Stomach smooth muscle (tissue), 2 donors: ENCODE data around the gene ARHGAP26.

Experiments
- H3K27ac ChIP-seq: one replicate; pipeline ENCODE4 v1.7.0; 2013; ENCODE audit warnings: mild to moderate bottlenecking, low read length, inconsistent platforms
- H3K27me3 ChIP-seq, 2 donors: one replicate each; pipeline ENCODE4 v1.7.0; 2013; ENCODE audit warnings: low read length in 2 of 2; ENCODE audit not compliant: insufficient read depth in 2 of 2, control insufficient read depth in 1 of 2
- H3K36me3 ChIP-seq, 2 donors: one replicate each; pipeline ENCODE4 v1.7.0; 2013; ENCODE audit warnings: low read length in 2 of 2; ENCODE audit not compliant: control insufficient read depth in 2 of 2, insufficient read depth in 2 of 2
- H3K4me1 ChIP-seq: one replicate; pipeline ENCODE4 v1.7.0; 2013; ENCODE audit warnings: low read length; ENCODE audit not compliant: control insufficient read depth, insufficient read depth
- H3K4me3 ChIP-seq, 2 donors: one replicate each; pipeline ENCODE4 v1.7.0; 2013; ENCODE audit warnings: low read length in 2 of 2
- H3K9ac ChIP-seq, 2 donors: one replicate each; pipeline ENCODE4 v1.7.0; 2013; ENCODE audit warnings: low read length in 2 of 2, mild to moderate bottlenecking in 1 of 2
- H3K9me3 ChIP-seq, 2 donors: one replicate each; pipeline ENCODE4 v1.7.0; 2013; ENCODE audit warnings: low read length in 2 of 2; ENCODE audit not compliant: control insufficient read depth in 2 of 2
- donor health status: healthy.
- donor health status: Pancreatic carcinoma.

ARHGAP26 gene

GRCh38 chr5:143258559-143259253 lies 488.5 kb downstream of the ARHGAP26 start:
- no peak overlapping the region for H3K4me3 ChIP-seq
- H3K9ac ChIP-seq, result no peak overlapping the region
- H3K36me3 ChIP-seq, result no peaks in the 10 kb centered on the region
- H3K4me1 ChIP-seq, result no peaks in the 10 kb centered on the region
- no peaks in the 10 kb centered on the region for H3K9me3 ChIP-seq
- H3K27ac ChIP-seq, result no peak overlapping the region
- no peaks in the 10 kb centered on the region for H3K27me3 ChIP-seq

- H3K9ac ChIP-seq, result no peak overlapping the region
- H3K4me3 ChIP-seq, result no peak overlapping the region
- no peaks in the 10 kb centered on the region for H3K36me3 ChIP-seq
- no peaks in the 10 kb centered on the region for H3K27me3 ChIP-seq
- no peaks in the 10 kb centered on the region for H3K9me3 ChIP-seq
- H3K27ac ChIP-seq, result no peak overlapping the region
- H3K4me1 ChIP-seq, result no peaks in the 10 kb centered on the region
These were observed 489.1 kb downstream of the ARHGAP26 start for GRCh38 chr5:143259254-143259605.

- H3K36me3 ChIP-seq, result no peaks in the 10 kb centered on the region
- H3K9me3 ChIP-seq, result no peaks in the 10 kb centered on the region
- H3K27ac ChIP-seq, result no peak overlapping the region
- H3K4me1 ChIP-seq, result no peaks in the 10 kb centered on the region
- no peaks in the 10 kb centered on the region for H3K27me3 ChIP-seq
- no peak overlapping the region for H3K4me3 ChIP-seq
- no peak overlapping the region for H3K9ac ChIP-seq
These were observed 491.7 kb downstream of the ARHGAP26 start for GRCh38 chr5:143261748-143262392.

- Histone ChIP-seq H3K36me3 (no peaks in the 10 kb centered on the region), H3K9me3 (no peaks in the 10 kb centered on the region), H3K27ac (no peak overlapping the region), H3K9ac (no peak overlapping the region), H3K4me3 (no peak overlapping the region), H3K27me3 (no peaks in the 10 kb centered on the region), H3K4me1 (no peaks in the 10 kb centered on the region)
These were observed 492.4 kb downstream of the ARHGAP26 start for GRCh38 chr5:143262393-143263174.

GRCh38 chr5:143263272-143263810 lies 493.2 kb downstream of the ARHGAP26 start:
- Histone ChIP-seq H3K9me3 (no peaks in the 10 kb centered on the region), H3K27ac (no peak overlapping the region), H3K4me3 (no peak overlapping the region), H3K36me3 (no peaks in the 10 kb centered on the region), H3K27me3 (no peaks in the 10 kb centered on the region), H3K4me1 (no peaks in the 10 kb centered on the region), H3K9ac (no peak overlapping the region)

- Histone ChIP-seq H3K9me3 (no peaks in the 10 kb centered on the region), H3K4me3 (no peak overlapping the region)
These were observed 495.8 kb downstream of the ARHGAP26 start for GRCh38 chr5:143265995-143266394.

GRCh38 chr5:143267186-143267585 lies 497.0 kb downstream of the ARHGAP26 start:
- H3K27me3 ChIP-seq, result no peaks in the 10 kb centered on the region
- no peaks in the 10 kb centered on the region for H3K4me1 ChIP-seq
- no peaks in the 10 kb centered on the region for H3K36me3 ChIP-seq
- H3K9ac ChIP-seq, result no peak overlapping the region
- no peaks in the 10 kb centered on the region for H3K9me3 ChIP-seq
- H3K27ac ChIP-seq, result no peak overlapping the region
- no peak overlapping the region for H3K4me3 ChIP-seq

More at GRCh38 chr5:143265995-143266394, 495.8 kb downstream of the ARHGAP26 start:
- no peaks in the 10 kb centered on the region for H3K27me3 ChIP-seq
- H3K36me3 ChIP-seq, result no peaks in the 10 kb centered on the region
- no peaks in the 10 kb centered on the region for H3K4me1 ChIP-seq
- no peak overlapping the region for H3K9ac ChIP-seq
- H3K27ac ChIP-seq, result no peak overlapping the region

GRCh38 chr5:143268388-143268787 lies 498.2 kb downstream of the ARHGAP26 start:
- no peak overlapping the region for H3K9ac ChIP-seq

GRCh38 chr5:143271431-143271830 lies 501.3 kb downstream of the ARHGAP26 start:
- H3K9ac ChIP-seq, result no peak overlapping the region
- no peaks in the 10 kb centered on the region for H3K36me3 ChIP-seq

More at GRCh38 chr5:143268388-143268787, 498.2 kb downstream of the ARHGAP26 start:
- H3K27ac ChIP-seq, result no peak overlapping the region
- no peaks in the 10 kb centered on the region for H3K36me3 ChIP-seq
- H3K9me3 ChIP-seq, result no peaks in the 10 kb centered on the region
- H3K4me3 ChIP-seq, result no peak overlapping the region
- no peaks in the 10 kb centered on the region for H3K4me1 ChIP-seq
- no peaks in the 10 kb centered on the region for H3K27me3 ChIP-seq

GRCh38 chr5:143274952-143275351 lies 504.8 kb downstream of the ARHGAP26 start:
- H3K4me1 ChIP-seq, result no peaks in the 10 kb centered on the region
- no peak overlapping the region for H3K4me3 ChIP-seq
- no peak overlapping the region for H3K9ac ChIP-seq
- no peaks in the 10 kb centered on the region for H3K27me3 ChIP-seq
- H3K27ac ChIP-seq, result no peak overlapping the region
- H3K9me3 ChIP-seq, result no peaks in the 10 kb centered on the region
- H3K36me3 ChIP-seq, result no peaks in the 10 kb centered on the region

More at GRCh38 chr5:143271431-143271830, 501.3 kb downstream of the ARHGAP26 start:
- no peak overlapping the region for H3K4me3 ChIP-seq
- no peak overlapping the region for H3K27ac ChIP-seq
- no peaks in the 10 kb centered on the region for H3K27me3 ChIP-seq
- H3K9me3 ChIP-seq, result no peaks in the 10 kb centered on the region
- H3K4me1 ChIP-seq, result no peaks in the 10 kb centered on the region
